Endothelial cell (in vitro differentiated cells): Measurements from ENCODE around the gene CSRP1. TPM values are rescaled to one million over a fixed set of nuclear protein-coding genes. Genes with fewer than 3 reads are reported as not detected.

Experiments
- DNase-seq: peaks from one replicate; pipeline ENCODE4 v3.0.0; 2021; ENCODE audit warnings: low spot score
- H3K27ac Mint-ChIP-seq: one replicate; pipeline ENCODE4 v1.8.0; 2021; ENCODE audit warnings: mixed read lengths, inconsistent platforms; ENCODE audit not compliant: unreplicated experiment
- H3K27me3 Mint-ChIP-seq: one replicate; pipeline ENCODE4 v1.8.0; 2021; ENCODE audit warnings: mild to moderate bottlenecking, moderate library complexity, mixed read lengths, inconsistent platforms; ENCODE audit not compliant: unreplicated experiment
- H3K36me3 Mint-ChIP-seq: one replicate; pipeline ENCODE4 v1.8.0; 2021; ENCODE audit warnings: mild to moderate bottlenecking, low read depth, mixed read lengths, inconsistent platforms; ENCODE audit not compliant: unreplicated experiment
- H3K4me1 Mint-ChIP-seq: one replicate; pipeline ENCODE4 v1.8.0; 2021; ENCODE audit warnings: mild to moderate bottlenecking, mixed read lengths, inconsistent platforms; ENCODE audit not compliant: unreplicated experiment
- H3K4me3 Mint-ChIP-seq: one replicate; pipeline ENCODE4 v1.8.0; 2021; ENCODE audit warnings: mild to moderate bottlenecking, mixed read lengths, inconsistent platforms; ENCODE audit not compliant: unreplicated experiment
- H3K9me3 Mint-ChIP-seq: one replicate; pipeline ENCODE4 v1.8.0; 2021; ENCODE audit warnings: mixed read lengths, inconsistent platforms; ENCODE audit not compliant: unreplicated experiment
- total RNA-seq: library from RNA; stranded (reverse); fragmentation: NEBNext Ultra II Directional; extraction: Animal tissue kit (Norgen Biotek cat#: 25700); gene quantifications from one replicate; pipeline ENCODE4 v1.2.1, GENCODE V29; 2021; ENCODE audit not compliant: unreplicated experiment
- TF ChIP-seq, protein P1 (sequence below): fragments of 200-600 bp; sonication (generic); IDR thresholded peaks from one replicate; pipeline ENCODE4 v1.5.0; 2021; ENCODE audit warnings: antibody characterized with exemption; ENCODE audit not compliant: unreplicated experiment

Gene CSRP1
- total RNA-seq, 1 donor from 2014 or later: 111 TPM

DNA sequence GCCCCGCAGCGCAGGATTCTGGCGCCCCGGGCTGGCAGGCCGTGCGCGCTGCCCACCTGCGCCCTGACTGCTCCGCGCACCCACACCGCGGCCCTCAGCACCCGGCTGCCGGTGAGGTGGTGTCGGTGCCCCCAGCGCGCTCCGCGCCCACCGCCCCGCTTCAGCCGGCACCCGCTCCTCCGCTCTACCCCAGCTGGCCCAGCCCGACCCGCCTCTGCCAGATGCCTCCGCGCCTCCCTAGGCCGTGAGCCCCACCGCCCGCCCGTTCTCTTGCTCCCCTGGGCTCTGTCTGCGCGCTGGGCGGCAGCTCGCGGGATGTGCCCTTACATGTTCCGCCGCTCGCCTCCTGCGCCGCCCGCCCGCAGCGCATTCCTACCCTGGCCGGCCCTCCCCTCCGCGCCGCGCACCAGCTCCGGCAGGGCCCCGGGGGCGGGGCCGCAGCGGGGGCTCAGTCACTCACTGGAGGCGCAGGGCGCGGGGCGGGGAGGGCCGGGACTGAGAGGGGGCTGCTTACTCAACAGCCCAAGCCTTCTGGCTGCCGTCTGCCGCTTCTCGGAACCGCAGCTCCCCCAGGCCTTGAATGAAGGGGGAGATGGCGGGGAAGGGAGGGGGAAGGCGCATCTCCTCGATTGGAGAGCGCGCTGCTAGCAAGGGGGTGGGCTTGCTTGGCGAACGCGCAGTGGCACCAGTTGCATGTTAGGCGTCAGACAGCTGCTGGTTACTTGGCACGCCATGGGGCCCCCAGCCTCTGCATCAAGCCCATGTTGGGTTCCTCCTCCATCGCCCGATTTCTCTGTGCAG, 37.9 kb downstream of the CSRP1 start, which contains the start of gene PHLDA3:
TSS of gene PHLDA3 (minus strand) at position 345 of the 801 bp plus-strand sequence. CDS start 402 bp downstream, outside the sequence.
- DNase-seq: peak; percentile 65
- peaks cover 19% of the 10 kb centered on the region for H3K36me3 Mint-ChIP-seq
- H3K27ac Mint-ChIP-seq: peak within 1 kb of the TSS; percentile 80
- H3K9me3 Mint-ChIP-seq: no peaks in the 10 kb centered on the region
- peaks cover 16% of the 10 kb centered on the region for H3K4me1 Mint-ChIP-seq
- peak within 1 kb of the TSS; percentile 91 for H3K4me3 Mint-ChIP-seq
- TF ChIP-seq, protein P1, sequence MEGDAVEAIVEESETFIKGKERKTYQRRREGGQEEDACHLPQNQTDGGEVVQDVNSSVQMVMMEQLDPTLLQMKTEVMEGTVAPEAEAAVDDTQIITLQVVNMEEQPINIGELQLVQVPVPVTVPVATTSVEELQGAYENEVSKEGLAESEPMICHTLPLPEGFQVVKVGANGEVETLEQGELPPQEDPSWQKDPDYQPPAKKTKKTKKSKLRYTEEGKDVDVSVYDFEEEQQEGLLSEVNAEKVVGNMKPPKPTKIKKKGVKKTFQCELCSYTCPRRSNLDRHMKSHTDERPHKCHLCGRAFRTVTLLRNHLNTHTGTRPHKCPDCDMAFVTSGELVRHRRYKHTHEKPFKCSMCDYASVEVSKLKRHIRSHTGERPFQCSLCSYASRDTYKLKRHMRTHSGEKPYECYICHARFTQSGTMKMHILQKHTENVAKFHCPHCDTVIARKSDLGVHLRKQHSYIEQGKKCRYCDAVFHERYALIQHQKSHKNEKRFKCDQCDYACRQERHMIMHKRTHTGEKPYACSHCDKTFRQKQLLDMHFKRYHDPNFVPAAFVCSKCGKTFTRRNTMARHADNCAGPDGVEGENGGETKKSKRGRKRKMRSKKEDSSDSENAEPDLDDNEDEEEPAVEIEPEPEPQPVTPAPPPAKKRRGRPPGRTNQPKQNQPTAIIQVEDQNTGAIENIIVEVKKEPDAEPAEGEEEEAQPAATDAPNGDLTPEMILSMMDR: no peak
- peaks cover 13% of the 10 kb centered on the region for H3K27me3 Mint-ChIP-seq

DNA sequence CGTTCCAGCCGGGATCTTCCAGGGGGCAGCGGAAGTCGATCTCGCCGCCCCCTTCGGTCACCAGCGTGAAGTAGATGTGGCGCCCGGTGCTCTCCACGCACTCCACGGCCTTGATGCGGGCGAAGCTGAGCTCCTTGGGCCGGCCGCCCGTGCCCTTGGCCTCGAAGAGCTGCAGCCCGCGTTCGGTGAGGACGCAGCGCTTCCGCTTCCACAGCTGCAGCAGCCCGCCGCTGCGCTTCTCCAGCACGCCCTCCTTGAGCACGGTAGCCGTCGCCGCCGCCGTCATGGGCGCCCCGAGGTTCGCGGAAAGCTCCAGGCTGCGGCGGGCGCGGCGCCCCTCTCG, 38.5 kb downstream of the CSRP1 start:
- Mint-ChIP-seq H3K4me3 (peak overlapping the region; percentile 91), H3K9me3 (no peaks in the 10 kb centered on the region), H3K27me3 (peaks cover 13% of the 10 kb centered on the region), H3K27ac (no peak overlapping the region), H3K4me1 (peaks cover 16% of the 10 kb centered on the region), H3K36me3 (peaks cover 19% of the 10 kb centered on the region)
- TF ChIP-seq, protein P1: no peak
- no peak for DNase-seq

DNA sequence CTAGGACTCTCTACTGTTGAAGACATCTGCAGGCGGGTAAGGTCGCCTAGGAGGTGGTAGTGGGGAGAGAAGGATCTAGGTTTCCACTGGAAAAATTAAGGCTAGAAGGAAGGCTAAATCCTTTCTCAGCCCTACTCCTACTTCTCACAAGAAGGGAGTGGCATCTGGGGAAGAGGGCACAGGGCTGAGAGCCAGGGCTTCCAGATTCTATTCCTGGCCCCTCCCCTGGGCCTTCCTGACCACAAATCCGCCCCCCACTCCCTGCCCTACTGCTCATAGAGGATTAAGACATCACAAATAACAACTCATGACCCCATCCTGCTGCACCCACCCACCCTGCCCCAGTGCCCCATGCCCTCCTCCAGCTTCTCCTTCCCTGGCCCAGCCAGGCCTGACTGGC, 40.4 kb downstream of the CSRP1 start:
- Mint-ChIP-seq H3K27ac (no peak overlapping the region), H3K4me3 (peak overlapping the region; percentile 59), H3K9me3 (no peaks in the 10 kb centered on the region), H3K27me3 (peaks cover 13% of the 10 kb centered on the region), H3K4me1 (peaks cover 16% of the 10 kb centered on the region), H3K36me3 (peaks cover 19% of the 10 kb centered on the region)
- DNase-seq: no peak
- TF ChIP-seq, protein P1: no peak

DNA sequence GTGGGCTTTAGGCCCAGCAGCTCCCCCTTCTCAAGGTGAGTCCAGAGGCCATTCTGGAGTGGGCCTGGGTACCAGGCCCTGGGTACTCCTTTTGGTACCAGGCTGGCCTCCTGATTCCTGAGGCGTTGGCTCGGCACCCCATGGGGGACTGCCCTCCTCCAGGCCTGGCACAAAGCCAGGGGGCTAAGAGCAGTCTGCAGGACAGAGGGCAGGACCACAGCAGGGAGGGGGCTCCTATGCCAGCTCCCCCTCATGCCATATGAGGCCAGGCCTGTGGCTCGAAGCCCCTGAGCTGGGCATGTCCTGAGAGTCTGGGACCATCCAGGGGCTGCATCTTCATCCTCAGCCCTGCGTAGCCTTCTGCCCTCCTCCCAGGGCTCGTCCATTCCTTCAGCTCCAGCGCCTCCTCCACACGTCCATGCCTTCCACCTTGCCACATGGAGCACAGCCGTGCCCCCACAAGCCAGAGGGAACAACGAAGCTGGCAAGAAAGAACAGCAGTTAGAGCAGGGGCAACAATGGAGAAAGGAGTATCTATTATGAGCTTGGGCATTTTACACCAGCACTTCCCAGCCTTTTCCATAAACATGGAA, 41.1 kb downstream of the CSRP1 start:
- peaks cover 16% of the 10 kb centered on the region for H3K4me1 Mint-ChIP-seq
- TF ChIP-seq, protein P1: no peak
- H3K9me3 Mint-ChIP-seq: no peaks in the 10 kb centered on the region
- H3K4me3 Mint-ChIP-seq: no peak overlapping the region
- H3K27me3 Mint-ChIP-seq: peaks cover 9% of the 10 kb centered on the region
- peaks cover 19% of the 10 kb centered on the region for H3K36me3 Mint-ChIP-seq
- DNase-seq: no peak
- H3K27ac Mint-ChIP-seq: no peak overlapping the region

DNA sequence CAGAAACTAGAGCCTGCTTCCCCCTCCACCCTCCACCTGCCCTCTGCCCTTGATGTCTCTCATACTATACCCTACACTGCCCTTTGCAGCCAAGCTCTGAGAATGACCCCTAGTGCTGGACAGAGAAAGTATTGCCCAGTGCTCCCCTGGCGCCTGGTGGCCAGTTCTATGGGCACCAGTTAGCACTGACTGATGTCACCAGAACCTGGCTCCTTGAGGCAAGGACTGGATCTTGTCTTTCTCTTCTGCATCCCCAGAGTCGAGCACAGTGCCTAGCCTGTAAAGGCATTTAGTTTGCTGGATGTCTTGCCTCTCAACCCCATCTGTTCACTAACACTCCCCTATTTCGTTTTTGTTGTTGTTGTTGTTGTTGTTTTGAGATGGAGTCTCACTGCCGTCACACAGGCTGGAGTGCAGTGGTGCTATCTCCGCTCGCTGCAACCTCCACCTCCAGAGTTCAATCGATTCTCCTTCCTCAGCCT, 43.8 kb downstream of the CSRP1 start:
- H3K4me1 Mint-ChIP-seq: peaks cover 10% of the 10 kb centered on the region

More for the DNA sequence above, 43.8 kb downstream of the CSRP1 start:
- TF ChIP-seq, protein P1: no peak
- no peak overlapping the region for H3K4me3 Mint-ChIP-seq
- peaks cover 11% of the 10 kb centered on the region for H3K36me3 Mint-ChIP-seq
- DNase-seq: no peak
- H3K27ac Mint-ChIP-seq: no peak overlapping the region
- no peaks in the 10 kb centered on the region for H3K9me3 Mint-ChIP-seq
- H3K27me3 Mint-ChIP-seq: peaks cover 8% of the 10 kb centered on the region
